Superior temporal gyrus (tissue), 1 donor: ENCODE results near the gene CFAP91.

Experiments
- DNase-seq: peaks from one replicate; pipeline ENCODE4 v3.0.0-alpha.2; 2016; ENCODE audit errors: extremely low spot score

CFAP91 gene

GRCh38 chr3:119743921-119744320 is 41.1 kb downstream of the CFAP91 start:
- no peak for DNase-seq

- no peak for DNase-seq
Measured at GRCh38 chr3:119745942-119746341, 43.1 kb downstream of the CFAP91 start.

- no peak for DNase-seq
Measured at GRCh38 chr3:119746423-119746822, 43.6 kb downstream of the CFAP91 start.

- DNase-seq: no peak
Measured at GRCh38 chr3:119747357-119747756, 44.5 kb downstream of the CFAP91 start.

- DNase-seq: no peak
Measured at GRCh38 chr3:119748991-119749390, 46.2 kb downstream of the CFAP91 start.

- no peak for DNase-seq
Measured at GRCh38 chr3:119751423-119751822, 48.6 kb downstream of the CFAP91 start.
